ENCODE data around the gene BBS4.

Gene BBS4

GRCh38 chr15:72685925-72686794 lies at the start of gene BBS4, which contains the start of gene HIGD2B:
Gene BBS4 (plus strand): TSS chr15:72686207. CDS start chr15:72686228, 21 bp downstream.
Gene HIGD2B (minus strand): TSS chr15:72686182. CDS start chr15:72676374, 9,808 bp downstream.
- Histone ChIP-seq H3K4me3 (ENCODE audit: low read depth, low read length) (peak within 1 kb of the TSS; percentile 91), H3K27ac (ENCODE audit: extremely low read depth, low read depth, low read length) (peak within 1 kb of the TSS; percentile 83), H3K9me3 (ENCODE audit: control insufficient read depth, insufficient read depth, low read depth, low read length) (no peaks in the 10 kb centered on the region), H3K36me3 (ENCODE audit: control insufficient read depth in 2 of 2, insufficient read depth in 1 of 2, low read length in 2 of 2) (no peaks in the 10 kb centered on the region), H3K4me1 (ENCODE audit: control insufficient read depth, insufficient read depth, low read length) (peaks cover 10% of the 10 kb centered on the region)
- ChIA-PET CTCF (interaction anchor here (0.6 to 3.6 kb wide), 6 partner anchors 8 to 86 kb away, joined by 3 to 17 read pairs (median 4); no protein-coding TSS in a partner anchor), POLR2A (interaction anchor here (0.5 to 2.0 kb wide), 11 partner anchors 8 to 853 kb away, joined by 3 to 10 read pairs (median 3); partner anchors contain the start of gene PKM)
- no peak for TF ChIP-seq ZNF830 (tag by site-specific recombination; IDR thresholded peaks at IDR 0.05; ENCODE audit: low read depth)
- no peak for TF ChIP-seq ZNF626 (tag by site-specific recombination; IDR thresholded peaks at IDR 0.05)
- TF ChIP-seq PBX3 (CRISPR knock-in tag; IDR thresholded peaks at IDR 0.05), result peak; percentile 82
- no peak; the same call in 1 of the 2 replicates for TF ChIP-seq ZNF2 (tag by site-specific recombination; IDR thresholded peaks at IDR 0.05)
- 0 out of 2 replicates have a peak, but pooled peaks have one; percentile 36 for TF ChIP-seq ZNF76 (tag by site-specific recombination; IDR thresholded peaks at IDR 0.05; ENCODE audit: borderline replicate concordance, low read depth)
- no peak for TF ChIP-seq ZNF433 (tag by site-specific recombination; IDR thresholded peaks at IDR 0.05; ENCODE audit: low read depth)
- TF ChIP-seq ZSCAN5A (tag by site-specific recombination; IDR thresholded peaks at IDR 0.05), result peak; percentile 43; the same call in 1 of the 2 replicates
- TF ChIP-seq YY2 (tag by site-specific recombination; IDR thresholded peaks at IDR 0.05), result peak; percentile 69
- TF ChIP-seq SP7 (tag by site-specific recombination; IDR thresholded peaks at IDR 0.05), result peak; percentile 73
- TF ChIP-seq ZSCAN4 (tag by site-specific recombination; IDR thresholded peaks at IDR 0.05), result peak; percentile 11; the same call in 1 of the 2 replicates
- peak; percentile 87 for TF ChIP-seq ZNF610 (tag by site-specific recombination; IDR thresholded peaks at IDR 0.05; ENCODE audit: borderline replicate concordance)
- TF ChIP-seq EGR2 (tag by site-specific recombination; IDR thresholded peaks at IDR 0.05; ENCODE audit: low read depth), result peak; percentile 65
- no peak for TF ChIP-seq ZNF221 (tag by site-specific recombination; IDR thresholded peaks at IDR 0.05; ENCODE audit: borderline replicate concordance)
- peak; percentile 17; the same call in 1 of the 2 replicates for TF ChIP-seq ZNF513 (tag by site-specific recombination; IDR thresholded peaks at IDR 0.05)
- TF ChIP-seq YY1 (tag by site-specific recombination; IDR thresholded peaks at IDR 0.05), result peak; percentile 77
- peak; percentile 83 for TF ChIP-seq ZNF10 (tag by site-specific recombination; IDR thresholded peaks at IDR 0.05)
- TF ChIP-seq ZNF837 (tag by site-specific recombination; IDR thresholded peaks at IDR 0.05), result no peak
- peak; percentile 70 for TF ChIP-seq INSM2 (tag by site-specific recombination; IDR thresholded peaks at IDR 0.05)
- TF ChIP-seq ZNF18 (tag by site-specific recombination; IDR thresholded peaks at IDR 0.05), result 0 out of 2 replicates have a peak, but pooled peaks have one; percentile 45
- no peak for TF ChIP-seq ZNF266 (tag by site-specific recombination; IDR thresholded peaks at IDR 0.05; ENCODE audit: low read depth)
- TF ChIP-seq REST (tag by site-specific recombination; IDR thresholded peaks at IDR 0.05), result no peak
- no peak for TF ChIP-seq REPIN1 (tag by site-specific recombination; IDR thresholded peaks at IDR 0.05; ENCODE audit: low read depth)
- TF ChIP-seq ZNF701 (tag by site-specific recombination; IDR thresholded peaks at IDR 0.05), result no peak
- peak; percentile 69; the same call in 1 of the 2 replicates for TF ChIP-seq KLF9 (tag by site-specific recombination; IDR thresholded peaks at IDR 0.05; ENCODE audit: low read depth)
